Bronchial epithelial cell (primary cell): ENCODE results near the gene DUOX2. TPM values are rescaled to one million over a fixed set of nuclear protein-coding genes. Genes with fewer than 3 reads are reported as not detected.

Experiments
- DNase-seq: peaks from one replicate; pipeline ENCODE4 v3.0.0-alpha.2; 2010; ENCODE audit warnings: low read depth
- FAIRE-seq: peaks from 2 replicates; lab custom pipeline; 2011; peaks lifted over from hg19 to GRCh38; lab: Jason Lieb, UNC
- H3K27me3 ChIP-seq: 2 replicates; pipeline ENCODE4 v1.5.1; 2011; ENCODE audit warnings: low read length; ENCODE audit not compliant: control insufficient read depth, insufficient read depth
- H3K36me3 ChIP-seq: 2 replicates; pipeline ENCODE4 v1.5.1; 2011; ENCODE audit warnings: low read length; ENCODE audit not compliant: control insufficient read depth, insufficient read depth
- H3K4me3 ChIP-seq: 2 replicates; pipeline ENCODE4 v1.5.1; 2011; ENCODE audit warnings: mild to moderate bottlenecking, low read depth, low read length, control low read depth
- total RNA-seq: library from RNA; depleted of rRNA; stranded (reverse); fragments of >200 nt; gene quantifications from 2 replicates; pipeline ENCODE4 v1.2.1, GENCODE V29; 2014
- TF ChIP-seq, protein P1 (sequence below): IDR thresholded peaks from 2 replicates; pipeline ENCODE4 v1.5.1; 2011; ENCODE audit warnings: mild to moderate bottlenecking, moderate library complexity, low read length, control low read depth, inconsistent platforms; ENCODE audit not compliant: insufficient read depth, severe bottlenecking

The DUOX2 gene
- total RNA-seq, 1 donor from 2014 or later, result 1.1 TPM

DNA sequence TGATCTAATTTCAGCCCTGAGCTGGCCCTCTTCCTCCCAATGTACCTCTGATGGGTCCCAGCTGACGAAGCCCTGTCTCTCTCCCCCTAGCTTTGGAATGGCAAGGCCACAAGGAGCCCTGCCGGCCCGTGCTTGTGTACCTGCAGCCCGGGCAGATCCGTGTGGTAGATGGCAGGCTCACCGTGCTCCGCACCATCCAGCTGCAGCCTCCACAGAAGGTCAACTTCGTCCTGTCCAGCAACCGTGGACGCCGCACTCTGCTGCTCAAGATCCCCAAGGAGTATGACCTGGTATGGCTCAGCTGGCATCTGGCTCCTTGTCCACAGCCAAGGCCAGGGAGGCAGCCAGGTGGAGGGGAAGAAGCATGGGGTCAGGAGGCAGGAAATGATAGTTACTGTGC, 30.0 kb upstream of the DUOX2 start:
- Histone ChIP-seq H3K36me3 (peaks cover 48% of the 10 kb centered on the region), H3K27me3 (no peaks in the 10 kb centered on the region), H3K4me3 (no peak overlapping the region)
- FAIRE-seq (no peak), DNase-seq (no peak)
- TF ChIP-seq, protein P1, sequence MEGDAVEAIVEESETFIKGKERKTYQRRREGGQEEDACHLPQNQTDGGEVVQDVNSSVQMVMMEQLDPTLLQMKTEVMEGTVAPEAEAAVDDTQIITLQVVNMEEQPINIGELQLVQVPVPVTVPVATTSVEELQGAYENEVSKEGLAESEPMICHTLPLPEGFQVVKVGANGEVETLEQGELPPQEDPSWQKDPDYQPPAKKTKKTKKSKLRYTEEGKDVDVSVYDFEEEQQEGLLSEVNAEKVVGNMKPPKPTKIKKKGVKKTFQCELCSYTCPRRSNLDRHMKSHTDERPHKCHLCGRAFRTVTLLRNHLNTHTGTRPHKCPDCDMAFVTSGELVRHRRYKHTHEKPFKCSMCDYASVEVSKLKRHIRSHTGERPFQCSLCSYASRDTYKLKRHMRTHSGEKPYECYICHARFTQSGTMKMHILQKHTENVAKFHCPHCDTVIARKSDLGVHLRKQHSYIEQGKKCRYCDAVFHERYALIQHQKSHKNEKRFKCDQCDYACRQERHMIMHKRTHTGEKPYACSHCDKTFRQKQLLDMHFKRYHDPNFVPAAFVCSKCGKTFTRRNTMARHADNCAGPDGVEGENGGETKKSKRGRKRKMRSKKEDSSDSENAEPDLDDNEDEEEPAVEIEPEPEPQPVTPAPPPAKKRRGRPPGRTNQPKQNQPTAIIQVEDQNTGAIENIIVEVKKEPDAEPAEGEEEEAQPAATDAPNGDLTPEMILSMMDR, result no peak

DNA sequence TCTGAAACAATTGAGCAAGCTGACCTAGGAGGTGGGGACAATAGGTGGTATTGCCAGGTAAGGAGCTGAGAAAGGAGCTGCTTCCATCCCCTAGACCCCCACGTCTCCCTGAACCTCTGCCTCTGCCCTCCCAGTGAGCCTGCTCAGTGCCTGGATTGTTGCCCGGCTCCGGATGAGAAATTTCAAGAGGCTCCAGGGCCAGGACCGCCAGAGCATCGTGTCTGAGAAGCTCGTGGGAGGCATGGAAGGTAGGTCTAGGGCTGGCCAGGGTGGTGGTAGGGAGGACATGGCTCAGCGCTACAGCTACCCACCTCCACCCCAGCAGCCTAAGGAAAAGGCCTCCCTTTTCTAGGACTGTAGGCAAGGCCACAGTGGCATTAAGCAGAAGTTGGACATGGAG, 29.1 kb upstream of the DUOX2 start:
- no peak overlapping the region for H3K4me3 ChIP-seq
- DNase-seq (no peak), FAIRE-seq (no peak)
- TF ChIP-seq, protein P1, result no peak
- H3K36me3 ChIP-seq, result peaks cover 48% of the 10 kb centered on the region
- H3K27me3 ChIP-seq, result no peaks in the 10 kb centered on the region

DNA sequence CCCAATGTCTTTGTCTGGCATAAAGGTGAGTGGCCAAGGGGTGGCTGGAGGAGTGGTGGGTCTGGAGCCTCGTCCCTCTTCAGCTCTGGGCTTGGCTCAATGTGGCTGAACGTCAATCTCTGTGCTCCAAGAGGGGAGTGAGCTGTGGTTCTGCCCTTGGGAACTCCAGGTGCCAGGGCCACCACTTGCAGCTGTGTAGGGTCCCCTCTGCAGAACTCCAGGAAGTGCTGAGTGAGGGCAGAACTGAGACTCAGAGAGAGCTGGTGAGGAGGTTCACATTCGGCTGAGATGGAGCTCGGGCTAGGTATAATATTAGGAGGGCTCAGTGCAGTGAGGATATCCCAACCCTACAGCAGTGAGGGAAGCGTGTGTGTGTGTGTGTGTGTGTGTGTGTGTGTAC, 27.4 kb upstream of the DUOX2 start:
- no peak overlapping the region for H3K4me3 ChIP-seq
- no peaks in the 10 kb centered on the region for H3K27me3 ChIP-seq
- H3K36me3 ChIP-seq, result peaks cover 44% of the 10 kb centered on the region
- no peak for FAIRE-seq
- TF ChIP-seq, protein P1, result no peak
- DNase-seq, result no peak

DNA sequence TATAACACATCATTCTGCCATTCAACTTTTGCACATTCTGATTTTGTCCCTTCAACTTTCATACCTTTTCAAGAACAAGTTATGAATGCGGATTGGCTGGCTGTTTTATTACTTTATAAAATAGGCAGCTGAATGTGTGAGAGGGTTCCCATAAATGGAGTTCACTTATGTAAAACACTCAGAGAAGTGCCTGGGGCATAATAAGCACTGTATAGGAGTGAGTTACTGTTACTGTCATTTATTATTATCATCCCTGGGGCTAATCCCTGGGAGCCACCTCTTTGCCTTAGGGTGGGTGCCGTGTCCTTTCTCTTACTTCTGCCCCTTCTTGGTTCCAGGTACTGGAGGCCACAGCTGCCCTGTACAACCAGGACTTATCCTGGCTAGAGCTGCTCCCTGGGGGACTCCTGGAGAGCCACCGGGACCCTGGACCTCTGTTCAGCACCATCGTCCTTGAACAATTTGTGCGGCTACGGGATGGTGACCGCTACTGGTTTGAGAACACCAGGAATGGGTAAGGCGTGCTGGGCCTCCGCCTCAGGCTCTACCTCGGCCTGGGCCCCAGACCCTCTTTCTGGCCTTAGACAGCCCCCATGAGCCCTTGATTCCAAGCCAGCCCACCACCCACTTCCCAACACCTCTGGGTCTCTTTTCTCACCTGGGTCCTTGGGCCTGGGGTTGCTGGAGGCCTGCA, 26.7 kb upstream of the DUOX2 start:
- no peak for FAIRE-seq
- Histone ChIP-seq H3K36me3 (peaks cover 44% of the 10 kb centered on the region), H3K27me3 (no peaks in the 10 kb centered on the region), H3K4me3 (no peak overlapping the region)
- no peak for DNase-seq
- TF ChIP-seq, protein P1, result no peak

DNA sequence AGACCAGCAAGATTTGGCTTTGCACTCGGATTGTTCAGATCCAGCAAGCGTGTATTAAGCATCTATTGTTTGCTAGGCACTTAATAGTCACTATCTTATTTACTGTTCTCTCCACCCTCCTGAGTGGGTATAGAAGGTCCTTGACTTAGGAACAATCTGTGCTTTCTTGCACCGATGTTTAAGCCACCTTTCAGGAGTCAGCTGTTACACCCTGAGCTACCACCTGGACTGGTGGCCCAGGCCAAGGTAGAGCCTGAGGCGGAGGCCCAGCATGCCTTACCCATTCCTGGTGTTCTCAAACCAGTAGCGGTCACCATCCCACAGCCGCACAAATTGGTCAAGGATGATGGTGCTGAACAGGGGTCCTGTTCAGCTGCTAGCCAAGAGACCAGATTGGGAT, 25.8 kb upstream of the DUOX2 start:
- peaks cover 38% of the 10 kb centered on the region for H3K36me3 ChIP-seq
- TF ChIP-seq, protein P1, result no peak

More for the DNA sequence above, 25.8 kb upstream of the DUOX2 start:
- no peak overlapping the region for H3K4me3 ChIP-seq
- H3K27me3 ChIP-seq, result no peaks in the 10 kb centered on the region
- DNase-seq, result no peak
- FAIRE-seq, result no peak
